HEK293T (cell line): ENCODE results near the gene PCNX2.
A peak's percentile ranks its signal among the peaks of the same experiment; 100 is the strongest.

Experiments
- ARNT ChIP-seq: fragments of 450-650 bp; IDR thresholded peaks from 2 replicates; pipeline ENCODE4 v1.6.1; 2017; ENCODE audit warnings: mild to moderate bottlenecking
- BHLHE40 ChIP-seq: fragments of 450-650 bp; IDR thresholded peaks from 2 replicates; pipeline ENCODE4 v1.6.1; 2016; ENCODE audit warnings: mild to moderate bottlenecking, moderate library complexity, borderline replicate concordance
- CTBP1 ChIP-seq: fragments of 450-650 bp; IDR thresholded peaks from 2 replicates; pipeline ENCODE4 v1.6.1; 2016; ENCODE audit warnings: borderline replicate concordance
- ELF4 ChIP-seq: fragments of 450-650 bp; IDR thresholded peaks from 2 replicates; pipeline ENCODE4 v1.6.1; 2017; ENCODE audit warnings: antibody characterized with exemption
- FOXA1 ChIP-seq: fragments of 450-650 bp; IDR thresholded peaks from 2 replicates; pipeline ENCODE4 v1.6.1; 2016; ENCODE audit warnings: mild to moderate bottlenecking
- FOXK2 ChIP-seq: fragments of 450-650 bp; IDR thresholded peaks from 2 replicates; pipeline ENCODE4 v1.6.1; 2016; ENCODE audit warnings: mild to moderate bottlenecking
- FOXM1 ChIP-seq: fragments of 450-650 bp; IDR thresholded peaks from 2 replicates; pipeline ENCODE4 v1.6.1; 2017; ENCODE audit warnings: mild to moderate bottlenecking, borderline replicate concordance
- HDGF ChIP-seq: fragments of 450-650 bp; IDR thresholded peaks from 2 replicates; pipeline ENCODE4 v1.6.1; 2017; ENCODE audit warnings: antibody characterized with exemption, borderline replicate concordance
- NFRKB ChIP-seq: fragments of 450-650 bp; IDR thresholded peaks from 2 replicates; pipeline ENCODE4 v1.6.1; 2016; ENCODE audit warnings: mild to moderate bottlenecking, moderate library complexity
- SP1 ChIP-seq: fragments of 450-650 bp; IDR thresholded peaks from 2 replicates; pipeline ENCODE4 v1.6.1; 2017
- SUZ12 ChIP-seq: fragments of 450-650 bp; IDR thresholded peaks from 2 replicates; pipeline ENCODE4 v1.6.1; 2016; ENCODE audit warnings: mild to moderate bottlenecking
- TARDBP ChIP-seq: fragments of 450-650 bp; IDR thresholded peaks from 2 replicates; pipeline ENCODE4 v1.6.1; 2016
- ZNF384 ChIP-seq: fragments of 450-650 bp; IDR thresholded peaks from 2 replicates; pipeline ENCODE4 v1.6.1; 2016
- TF ChIP-seq, protein P1 (sequence below): fragments of 450-650 bp; IDR thresholded peaks from 2 replicates; pipeline ENCODE4 v1.6.1; 2016

DNA sequence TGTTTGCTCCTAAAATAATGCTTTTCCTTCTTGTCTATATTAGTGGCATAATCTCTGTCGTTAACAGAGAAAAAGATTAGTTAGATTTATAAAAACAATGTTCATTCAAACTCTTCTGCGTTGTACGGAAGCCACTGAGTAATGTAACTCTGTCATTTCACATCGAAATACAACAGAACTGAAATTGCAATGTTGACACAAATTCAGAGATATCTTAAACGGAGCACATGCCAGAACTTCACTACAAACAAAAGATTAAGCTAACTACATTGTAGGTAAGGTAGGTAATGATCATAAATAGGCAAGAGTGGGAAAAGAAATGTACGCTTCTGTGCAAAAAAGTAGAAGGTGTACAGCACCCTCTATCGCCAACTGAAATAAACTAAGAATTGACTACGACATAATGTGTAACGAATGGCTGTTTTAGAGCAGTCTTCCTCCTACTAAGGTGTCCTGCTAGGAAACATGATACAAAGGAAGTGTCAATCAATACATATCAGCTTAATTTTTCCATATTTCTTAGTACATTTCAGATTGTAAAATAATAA is 56.6 kb downstream of the PCNX2 start:
- TF ChIP-seq SUZ12 (no peak), SP1 (no peak), FOXK2 (no peak), CTBP1 (no peak), ARNT (no peak), TARDBP (no peak), ELF4 (no peak), FOXA1 (no peak), FOXM1 (no peak), ZNF384 (no peak), BHLHE40 (no peak), NFRKB (no peak), HDGF (no peak)
- TF ChIP-seq, protein P1, sequence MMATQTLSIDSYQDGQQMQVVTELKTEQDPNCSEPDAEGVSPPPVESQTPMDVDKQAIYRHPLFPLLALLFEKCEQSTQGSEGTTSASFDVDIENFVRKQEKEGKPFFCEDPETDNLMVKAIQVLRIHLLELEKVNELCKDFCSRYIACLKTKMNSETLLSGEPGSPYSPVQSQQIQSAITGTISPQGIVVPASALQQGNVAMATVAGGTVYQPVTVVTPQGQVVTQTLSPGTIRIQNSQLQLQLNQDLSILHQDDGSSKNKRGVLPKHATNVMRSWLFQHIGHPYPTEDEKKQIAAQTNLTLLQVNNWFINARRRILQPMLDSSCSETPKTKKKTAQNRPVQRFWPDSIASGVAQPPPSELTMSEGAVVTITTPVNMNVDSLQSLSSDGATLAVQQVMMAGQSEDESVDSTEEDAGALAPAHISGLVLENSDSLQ = peak; percentile 18; the same call in 1 of the 2 replicates
